Measurements from ENCODE around the gene ADSS1.

Gene ADSS1

GRCh38 chr14:104734051-104734587, 10.1 kb downstream of the ADSS1 start:
- no peak for DNase-seq (ENCODE audit: low read depth, low spot score)

- no peak for DNase-seq (ENCODE audit: low read depth, low spot score)
These were observed 10.6 kb downstream of the ADSS1 start for GRCh38 chr14:104734601-104734990.

- no peak for DNase-seq (ENCODE audit: low read depth, low spot score)
These were observed 11.2 kb downstream of the ADSS1 start for GRCh38 chr14:104734991-104735779.

- no peak for DNase-seq (ENCODE audit: low read depth, low spot score)
These were observed 12.0 kb downstream of the ADSS1 start for GRCh38 chr14:104735830-104736642.

GRCh38 chr14:104738375-104739019, 14.5 kb downstream of the ADSS1 start:
- no peak for DNase-seq (ENCODE audit: low read depth, low spot score)

- DNase-seq (ENCODE audit: low read depth, low spot score), result no peak
These were observed 15.0 kb downstream of the ADSS1 start for GRCh38 chr14:104739026-104739425.

- no peak for DNase-seq (ENCODE audit: low read depth, low spot score)
These were observed 15.8 kb downstream of the ADSS1 start for GRCh38 chr14:104739546-104740516.

GRCh38 chr14:104741108-104741802, 17.2 kb downstream of the ADSS1 start:
- no peak for DNase-seq (ENCODE audit: low read depth, low spot score)

GRCh38 chr14:104741803-104742251, 17.8 kb downstream of the ADSS1 start:
- no peak for DNase-seq (ENCODE audit: low read depth, low spot score)

- no peak for DNase-seq (ENCODE audit: low read depth, low spot score)
These were observed 18.8 kb downstream of the ADSS1 start for GRCh38 chr14:104742586-104743455.

- no peak for DNase-seq (ENCODE audit: low read depth, low spot score)
These were observed 19.7 kb downstream of the ADSS1 start for GRCh38 chr14:104743461-104744380.

GRCh38 chr14:104744484-104744883, 20.5 kb downstream of the ADSS1 start:
- no peak for DNase-seq (ENCODE audit: low read depth, low spot score)

- no peak for DNase-seq (ENCODE audit: low read depth, low spot score)
These were observed 21.4 kb downstream of the ADSS1 start for GRCh38 chr14:104745431-104745830.

GRCh38 chr14:104746071-104746545, 22.1 kb downstream of the ADSS1 start:
- DNase-seq (ENCODE audit: low read depth, low spot score), result no peak

- no peak for DNase-seq (ENCODE audit: low read depth, low spot score)
These were observed 23.0 kb downstream of the ADSS1 start for GRCh38 chr14:104746934-104747481.

GRCh38 chr14:104747876-104748275, 23.8 kb downstream of the ADSS1 start:
- no peak for DNase-seq (ENCODE audit: low read depth, low spot score)

GRCh38 chr14:104749111-104749649, 25.2 kb downstream of the ADSS1 start:
- no peak for DNase-seq (ENCODE audit: low read depth, low spot score)
